Neuronal stem cell (in vitro differentiated cells): ENCODE results near the gene AGXT2.

ENCODE experiments used
- DNase-seq: peaks from one replicate; pipeline ENCODE4 v3.0.0-alpha.2; 2013; ENCODE audit warnings: low spot score
- H2AFZ ChIP-seq: one replicate; pipeline ENCODE4 v1.6.1; 2013; ENCODE audit warnings: mild to moderate bottlenecking, low read length, inconsistent platforms
- H2AK5ac ChIP-seq: 2 replicates; pipeline ENCODE4 v1.6.1; 2013; ENCODE audit warnings: low read depth, mild to moderate bottlenecking, inconsistent platforms, low read length, moderate library complexity, mixed read lengths
- H2BK120ac ChIP-seq: 2 replicates; pipeline ENCODE4 v1.6.1; 2013; ENCODE audit warnings: low read depth, mild to moderate bottlenecking, inconsistent platforms, low read length, moderate library complexity, mixed read lengths
- H2BK12ac ChIP-seq: one replicate; pipeline ENCODE4 v1.6.1; 2013; ENCODE audit warnings: low read length, inconsistent platforms
- H2BK15ac ChIP-seq: 2 replicates; pipeline ENCODE4 v1.6.1; 2013; ENCODE audit warnings: mild to moderate bottlenecking, low read length, inconsistent platforms, mixed read lengths
- H2BK5ac ChIP-seq: one replicate; pipeline ENCODE4 v1.6.1; 2013; ENCODE audit warnings: inconsistent platforms, mild to moderate bottlenecking, low read length, moderate library complexity
- H3K14ac ChIP-seq: one replicate; pipeline ENCODE4 v1.6.1; 2013; ENCODE audit warnings: low read length, inconsistent platforms
- H3K18ac ChIP-seq: 2 replicates; pipeline ENCODE4 v1.6.1; 2013; ENCODE audit warnings: low read length, inconsistent platforms
- H3K23ac ChIP-seq: 2 replicates; pipeline ENCODE4 v1.6.1; 2013; ENCODE audit warnings: low read depth, mild to moderate bottlenecking, mixed read lengths, low read length, inconsistent platforms; ENCODE audit not compliant: poor library complexity
- H3K27ac ChIP-seq: replicated peaks from 3 replicates; pipeline ENCODE4 v1.5.1; 2013; ENCODE audit warnings: low read length, inconsistent platforms
- H3K27me3 ChIP-seq, 3 experiments: 2 replicates each; pipeline ENCODE4 v1.6.1; 2013; ENCODE audit warnings: low read length in 3 of 3, mild to moderate bottlenecking in 2 of 3, inconsistent platforms in 1 of 3, low read depth in 1 of 3, mixed read lengths in 1 of 3, moderate library complexity in 1 of 3; ENCODE audit not compliant: control insufficient read depth in 3 of 3, insufficient read depth in 3 of 3
- H3K36me3 ChIP-seq, 2 donors: replicated peaks in 1 of 2; 2 replicates each; pipeline ENCODE4 v1.6.1; 2013; ENCODE audit warnings: low read length in 2 of 2; ENCODE audit not compliant: control insufficient read depth in 2 of 2, insufficient read depth in 2 of 2
- H3K4ac ChIP-seq: 2 replicates; pipeline ENCODE4 v1.6.1; 2013; ENCODE audit warnings: inconsistent platforms, mild to moderate bottlenecking, low read length, moderate library complexity
- H3K4me1 ChIP-seq, 2 donors: 1 replicate in 1 of 2; 2 replicates in 1 of 2; pipeline ENCODE4 v1.6.1; 2013; ENCODE audit warnings: low read length in 2 of 2, low read depth in 1 of 2; ENCODE audit not compliant: control insufficient read depth in 2 of 2, insufficient read depth in 1 of 2
- H3K4me2 ChIP-seq: one replicate; pipeline ENCODE4 v1.6.1; 2013; ENCODE audit warnings: mild to moderate bottlenecking, low read length, inconsistent platforms; ENCODE audit not compliant: insufficient read depth, poor library complexity, severe bottlenecking
- H3K4me3 ChIP-seq, 2 donors: 2 replicates each; pipeline ENCODE4 v1.5.1; 2013; ENCODE audit warnings: low read length in 2 of 2, mild to moderate bottlenecking in 2 of 2, inconsistent platforms in 1 of 2, moderate library complexity in 1 of 2
- H3K79me1 ChIP-seq: one replicate; pipeline ENCODE4 v1.6.1; 2013; ENCODE audit warnings: low read depth, mild to moderate bottlenecking, inconsistent platforms, low read length, moderate library complexity
- H3K9ac ChIP-seq: one replicate; pipeline ENCODE4 v1.6.1; 2013; ENCODE audit warnings: mild to moderate bottlenecking, low read depth, low read length, inconsistent platforms; ENCODE audit not compliant: poor library complexity
- H3K9me3 ChIP-seq, 2 donors: replicated peaks in 1 of 2; 2 replicates each; pipeline versions ENCODE3 to v1.6.1; 2013; ENCODE audit warnings: low read length in 2 of 2, mild to moderate bottlenecking in 2 of 2, inconsistent platforms in 1 of 2, low read depth in 1 of 2, mixed read lengths in 1 of 2, moderate library complexity in 1 of 2; ENCODE audit not compliant: control insufficient read depth in 2 of 2, insufficient read depth in 1 of 2
- H4K8ac ChIP-seq: one replicate; pipeline ENCODE4 v1.6.1; 2013; ENCODE audit warnings: low read depth, mild to moderate bottlenecking, inconsistent platforms, low read length, moderate library complexity
- H4K91ac ChIP-seq: one replicate; pipeline ENCODE4 v1.6.1; 2013; ENCODE audit warnings: low read length, low read depth, mild to moderate bottlenecking, inconsistent platforms; ENCODE audit not compliant: poor library complexity
- WGBS, 2 donors: extraction: QIAGEN DNeasy Blood & Tissue Kit; methylation state at CpG; one replicate each; pipeline ENCODE4 v1.1.7; 2013; ENCODE audit warnings: missing lambda C conversion rate in 2 of 2, mixed read lengths in 1 of 2; ENCODE audit not compliant: insufficient read length in 2 of 2, insufficient replicate concordance in 1 of 2; ENCODE audit errors: extremely low coverage in 2 of 2; 5-methylcytosine and 5-hydroxymethylcytosine counted together

Gene AGXT2

DNA sequence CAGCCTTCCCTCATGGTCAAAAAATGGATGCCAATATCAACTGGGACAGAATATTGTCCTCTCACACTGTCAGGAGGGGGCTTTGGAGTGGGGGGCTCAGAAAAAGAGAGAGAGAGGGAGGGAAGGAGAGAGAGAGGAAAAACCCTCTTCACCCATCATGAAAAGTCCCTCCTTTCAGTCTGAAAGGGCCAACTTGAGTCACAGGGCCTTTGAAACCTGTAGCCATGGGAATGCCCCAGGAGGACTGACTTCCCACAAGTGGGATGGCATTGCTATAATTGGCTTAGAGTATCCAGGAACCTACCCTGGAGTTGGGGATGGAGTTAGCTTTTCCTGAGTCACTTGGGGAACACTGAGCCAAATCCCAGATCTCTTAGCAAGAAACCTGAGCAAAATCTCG is 77.2 kb downstream of the AGXT2 start:
- no peak overlapping the region for H2BK15ac ChIP-seq
- no peak overlapping the region for H3K4me2 ChIP-seq
- no peak overlapping the region for H4K8ac ChIP-seq
- no peak overlapping the region for H2AK5ac ChIP-seq
- H2BK12ac ChIP-seq: no peak overlapping the region
- H3K9me3 ChIP-seq: peaks cover 0 to 2% of the 10 kb centered on the region in 2 donors
- no peak overlapping the region for H4K91ac ChIP-seq
- no CpG with 5 or more reads among the region's 1 CpG for whole genome bisulfite sequencing, 2 donors
- no peak overlapping the region for H3K27ac ChIP-seq
- no peaks in the 10 kb centered on the region for H3K27me3 ChIP-seq
- H2AFZ ChIP-seq: no peak overlapping the region
- H3K18ac ChIP-seq: no peak overlapping the region
- H3K4ac ChIP-seq: no peak overlapping the region
- no peak overlapping the region for H2BK5ac ChIP-seq
- H2BK120ac ChIP-seq: no peak overlapping the region
- H3K79me1 ChIP-seq: no peaks in the 10 kb centered on the region
- no peak overlapping the region for H3K14ac ChIP-seq
- H3K23ac ChIP-seq: no peak overlapping the region
- no peak overlapping the region for H3K4me3 ChIP-seq
- H3K4me1 ChIP-seq: no peaks in the 10 kb centered on the region
- H3K36me3 ChIP-seq: no peaks in the 10 kb centered on the region
- H3K9ac ChIP-seq: no peak overlapping the region
- DNase-seq: no peak

DNA sequence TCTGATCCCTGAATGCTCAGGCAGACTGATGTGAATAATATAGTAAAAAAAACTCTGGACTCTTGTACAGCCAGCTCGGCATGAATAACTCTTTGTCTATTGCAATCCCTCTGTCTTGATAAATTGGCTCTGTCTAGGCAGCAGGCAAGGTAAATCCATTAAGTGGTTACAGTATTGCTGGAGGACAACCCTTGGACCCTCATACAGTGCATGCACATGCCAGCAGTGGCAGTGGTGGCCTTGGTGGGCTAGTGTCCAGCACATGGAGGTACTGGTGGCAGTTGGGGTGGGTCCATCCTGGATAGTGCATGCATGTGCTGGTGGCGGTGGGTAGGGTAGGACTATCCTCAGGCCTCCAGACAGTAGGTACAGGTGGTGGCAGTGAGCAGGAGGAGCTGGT is 79.5 kb downstream of the AGXT2 start:
- no peak overlapping the region for H3K9ac ChIP-seq
- H3K36me3 ChIP-seq: no peaks in the 10 kb centered on the region
- H2AFZ ChIP-seq: no peak overlapping the region
- H3K27me3 ChIP-seq: no peaks in the 10 kb centered on the region
- H2BK15ac ChIP-seq: no peak overlapping the region
- H3K79me1 ChIP-seq: no peaks in the 10 kb centered on the region
- H2AK5ac ChIP-seq: no peak overlapping the region
- no peak overlapping the region for H2BK12ac ChIP-seq
- no peak overlapping the region for H4K91ac ChIP-seq
- H3K4me2 ChIP-seq: no peak overlapping the region
- H3K18ac ChIP-seq: peak overlapping the region; percentile 35
- no peak overlapping the region for H2BK5ac ChIP-seq
- WGBS, 2 donors: no CpG with 5 or more reads among the region's 2 CpGs
- H3K27ac ChIP-seq: no peak overlapping the region
- no peak overlapping the region for H3K14ac ChIP-seq
- H3K4me3 ChIP-seq: no peak overlapping the region
- H3K4ac ChIP-seq: no peak overlapping the region
- peak overlapping the region; percentile 28 for H3K23ac ChIP-seq
- no peak for DNase-seq
- no peaks in the 10 kb centered on the region for H3K4me1 ChIP-seq
- no peak overlapping the region for H4K8ac ChIP-seq
- peaks cover 0 to 2% of the 10 kb centered on the region in 2 donors for H3K9me3 ChIP-seq
- H2BK120ac ChIP-seq: no peak overlapping the region

DNA sequence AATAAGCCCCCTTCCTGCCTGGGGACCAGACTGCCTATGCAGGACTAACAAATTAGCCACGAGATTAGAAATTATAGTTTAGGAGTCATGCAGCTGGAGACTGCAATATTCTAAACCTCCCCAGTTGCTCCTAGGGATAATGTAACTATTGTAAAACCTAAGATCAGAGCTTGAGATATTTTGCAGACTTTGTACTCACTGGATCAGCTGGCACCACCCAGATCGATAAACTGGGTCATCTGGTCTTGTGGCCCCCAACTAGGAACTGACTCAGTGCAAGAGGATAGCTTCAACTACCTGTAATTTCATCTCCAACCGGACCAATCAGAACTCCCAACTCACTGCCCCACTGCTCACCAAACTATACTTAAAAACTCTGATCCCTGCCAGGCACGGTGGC is 80.2 kb downstream of the AGXT2 start:
- no peak overlapping the region for H3K4ac ChIP-seq
- DNase-seq: no peak
- no CpG with 5 or more reads among the region's 4 CpGs for WGBS, 2 donors
- no peaks in the 10 kb centered on the region for H3K79me1 ChIP-seq
- peaks cover 0 to 2% of the 10 kb centered on the region in 2 donors for H3K9me3 ChIP-seq
- H3K23ac ChIP-seq: no peak overlapping the region
- H3K4me2 ChIP-seq: no peak overlapping the region
- H3K27ac ChIP-seq: no peak overlapping the region
- H2BK5ac ChIP-seq: no peak overlapping the region
- no peak overlapping the region for H2BK15ac ChIP-seq
- H3K4me1 ChIP-seq: no peaks in the 10 kb centered on the region
- no peak overlapping the region for H3K9ac ChIP-seq
- H4K91ac ChIP-seq: no peak overlapping the region
- no peak overlapping the region for H2AFZ ChIP-seq
- H3K18ac ChIP-seq: no peak overlapping the region
- H4K8ac ChIP-seq: no peak overlapping the region
- H3K14ac ChIP-seq: no peak overlapping the region
- no peak overlapping the region for H2AK5ac ChIP-seq
- no peaks in the 10 kb centered on the region for H3K36me3 ChIP-seq
- no peak overlapping the region for H2BK12ac ChIP-seq
- H2BK120ac ChIP-seq: no peak overlapping the region
- H3K27me3 ChIP-seq: no peaks in the 10 kb centered on the region
- no peak overlapping the region for H3K4me3 ChIP-seq

DNA sequence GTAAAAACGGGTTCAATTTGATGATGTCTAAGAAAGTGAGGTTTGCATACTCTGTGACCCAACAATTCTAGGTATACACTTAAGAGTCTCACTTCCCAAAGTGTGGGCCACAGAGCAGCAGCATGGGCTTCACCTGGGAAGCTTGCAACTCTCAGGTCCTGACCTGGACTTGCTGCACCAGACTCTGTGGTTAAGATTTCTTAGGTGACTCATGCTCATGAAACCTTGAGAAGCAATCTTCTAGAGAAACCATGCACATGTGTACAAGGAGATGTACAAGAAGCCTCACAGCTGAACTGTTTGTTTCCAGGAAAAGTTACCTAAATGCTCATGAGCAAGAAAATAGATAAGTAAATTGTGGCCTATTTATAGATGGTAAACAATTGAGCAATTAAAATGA is 88.4 kb downstream of the AGXT2 start:
- Histone ChIP-seq H2BK15ac (no peak overlapping the region), H3K9me3 (no peaks in the 10 kb centered on the region), H2AK5ac (no peak overlapping the region), H3K23ac (no peak overlapping the region), H3K4me1 (no peaks in the 10 kb centered on the region), H3K14ac (no peak overlapping the region), H3K27ac (no peak overlapping the region), H2BK5ac (no peak overlapping the region), H3K4ac (no peak overlapping the region), H3K4me2 (no peak overlapping the region), H4K8ac (no peak overlapping the region), H3K27me3 (no peaks in the 10 kb centered on the region), H2BK120ac (no peak overlapping the region), H3K36me3 (peaks cover 2 to 32% of the 10 kb centered on the region in 2 donors), H3K18ac (no peak overlapping the region), H2BK12ac (no peak overlapping the region), H2AFZ (no peak overlapping the region), H4K91ac (no peak overlapping the region), H3K4me3 (no peak overlapping the region), H3K79me1 (no peaks in the 10 kb centered on the region), H3K9ac (no peak overlapping the region)
- DNase-seq: no peak
- WGBS, 2 donors: no CpG with 5 or more reads among the region's 1 CpG
